Neural cell (in vitro differentiated cells): Measurements from ENCODE around the gene ACTRT2.

Source experiments
- CTCF ChIP-seq: fragments of 450-650 bp; IDR thresholded peaks from 2 replicates; pipeline ENCODE4 v1.5.1; 2014; ENCODE audit warnings: antibody characterized with exemption, mild to moderate bottlenecking, moderate library complexity; ENCODE audit not compliant: poor library complexity, severe bottlenecking
- TAF1 ChIP-seq: IDR thresholded peaks from 2 replicates; pipeline ENCODE4 v1.6.1; 2012; ENCODE audit warnings: low read depth

- TF ChIP-seq CTCF, result no peak
- TF ChIP-seq TAF1, result no peak
Observed at GRCh38 chr1:3026124-3026523, 4.9 kb downstream of the ACTRT2 start.
